ENCODE results near the gene APH1A. TPM values are rescaled to one million over a fixed set of nuclear protein-coding genes. Genes with fewer than 3 reads are reported as not detected.

The APH1A gene
- total and polyA plus RNA-seq, 2 of the 13 experiments (the other 11 are each of a cell fraction or from before 2014, with no cell fraction given) = 114 to 130 TPM

GRCh38 chr1:150235852-150236613, 32.8 kb downstream of the APH1A start, which contains the start of gene ANP32E (continued):
- TF ChIP-seq HDAC2 (CRISPR knock-in tag; IDR thresholded peaks at IDR 0.05) (peak; percentile 65; the same call in 1 of the 2 replicates), NCOA2 (CRISPR knock-in tag; IDR thresholded peaks at IDR 0.05) (peak; percentile 49; the same call in 1 of the 2 replicates), PHF20 (CRISPR knock-in tag; IDR thresholded peaks at IDR 0.05) (no peak), REXO4 (CRISPR knock-in tag; IDR thresholded peaks at IDR 0.05; ENCODE audit: borderline replicate concordance) (no peak), KDM6A (CRISPR knock-in tag; IDR thresholded peaks at IDR 0.05; ENCODE audit: low read depth) (no peak), HIVEP1 (CRISPR knock-in tag; IDR thresholded peaks at IDR 0.05) (no peak; the same call in 1 of the 2 replicates), ASH2L (IDR thresholded peaks at IDR 0.05; ENCODE audit: insufficient read length, low read depth, low read length) (peak; percentile 75), FOXA3 (CRISPR knock-in tag; IDR thresholded peaks at IDR 0.05) (peak; percentile 75), ZNF317 (CRISPR knock-in tag; IDR thresholded peaks at IDR 0.05) (peak; percentile 80; the same call in 1 of the 2 replicates), TBX2 (CRISPR knock-in tag; IDR thresholded peaks at IDR 0.05; ENCODE audit: borderline replicate concordance) (peak; percentile 36; the same call in 1 of the 2 replicates), ZNF225 (CRISPR knock-in tag; IDR thresholded peaks at IDR 0.05) (no peak; the same call in 1 of the 2 replicates), GPN1 (CRISPR knock-in tag; IDR thresholded peaks at IDR 0.05; ENCODE audit: borderline replicate concordance) (no peak), SP4 (CRISPR knock-in tag; IDR thresholded peaks at IDR 0.05) (peak; percentile 90), PHF21A (CRISPR knock-in tag; IDR thresholded peaks at IDR 0.05) (no peak), ZFP1 (CRISPR knock-in tag; IDR thresholded peaks at IDR 0.05) (no peak), ZNF746 (CRISPR knock-in tag; IDR thresholded peaks at IDR 0.05) (peak; percentile 53; the same call in 1 of the 2 replicates), ZFP41 (CRISPR knock-in tag; IDR thresholded peaks at IDR 0.05; ENCODE audit: borderline replicate concordance) (no peak), MIER3 (CRISPR knock-in tag; IDR thresholded peaks at IDR 0.05; ENCODE audit: borderline replicate concordance) (peak; percentile 88; the same call in 1 of the 2 replicates)
- TF ChIP-seq, protein P1, sequence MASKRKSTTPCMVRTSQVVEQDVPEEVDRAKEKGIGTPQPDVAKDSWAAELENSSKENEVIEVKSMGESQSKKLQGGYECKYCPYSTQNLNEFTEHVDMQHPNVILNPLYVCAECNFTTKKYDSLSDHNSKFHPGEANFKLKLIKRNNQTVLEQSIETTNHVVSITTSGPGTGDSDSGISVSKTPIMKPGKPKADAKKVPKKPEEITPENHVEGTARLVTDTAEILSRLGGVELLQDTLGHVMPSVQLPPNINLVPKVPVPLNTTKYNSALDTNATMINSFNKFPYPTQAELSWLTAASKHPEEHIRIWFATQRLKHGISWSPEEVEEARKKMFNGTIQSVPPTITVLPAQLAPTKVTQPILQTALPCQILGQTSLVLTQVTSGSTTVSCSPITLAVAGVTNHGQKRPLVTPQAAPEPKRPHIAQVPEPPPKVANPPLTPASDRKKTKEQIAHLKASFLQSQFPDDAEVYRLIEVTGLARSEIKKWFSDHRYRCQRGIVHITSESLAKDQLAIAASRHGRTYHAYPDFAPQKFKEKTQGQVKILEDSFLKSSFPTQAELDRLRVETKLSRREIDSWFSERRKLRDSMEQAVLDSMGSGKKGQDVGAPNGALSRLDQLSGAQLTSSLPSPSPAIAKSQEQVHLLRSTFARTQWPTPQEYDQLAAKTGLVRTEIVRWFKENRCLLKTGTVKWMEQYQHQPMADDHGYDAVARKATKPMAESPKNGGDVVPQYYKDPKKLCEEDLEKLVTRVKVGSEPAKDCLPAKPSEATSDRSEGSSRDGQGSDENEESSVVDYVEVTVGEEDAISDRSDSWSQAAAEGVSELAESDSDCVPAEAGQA (IDR thresholded peaks at IDR 0.05; ENCODE audit: low read depth) = peak; percentile 91
- TF ChIP-seq, protein P1 (CRISPR knock-in tag; IDR thresholded peaks at IDR 0.05; ENCODE audit: borderline replicate concordance) = 0 out of 2 replicates have a peak, but pooled peaks have one; percentile 53
- TF ChIP-seq, protein P2, sequence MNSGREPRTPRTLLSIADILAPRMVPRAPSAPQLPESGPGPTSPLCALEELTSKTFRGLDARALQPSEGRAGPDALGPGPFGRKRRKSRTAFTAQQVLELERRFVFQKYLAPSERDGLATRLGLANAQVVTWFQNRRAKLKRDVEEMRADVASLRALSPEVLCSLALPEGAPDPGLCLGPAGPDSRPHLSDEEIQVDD (CRISPR knock-in tag; IDR thresholded peaks at IDR 0.05; ENCODE audit: borderline replicate concordance) = no peak

Data from HepG2 (cell line).